HEK293 (cell line): ENCODE results near the gene OTP.

Experiments used
- HOXC10 ChIP-seq: sonication (generic); formaldehyde crosslinking; IDR thresholded peaks from 2 replicates; pipeline ENCODE4 v1.8.1; 2023; ENCODE audit warnings: mild to moderate bottlenecking, missing genetic modification reagents
- IKZF3 ChIP-seq: fragments of 450-650 bp; IDR thresholded peaks from 2 replicates; pipeline ENCODE4 v1.5.0; 2018; ENCODE audit warnings: missing biosample characterization, mild to moderate bottlenecking, missing genetic modification characterization, moderate library complexity
- INSM2 ChIP-seq: fragments of 450-650 bp; formaldehyde crosslinking; IDR thresholded peaks from 2 replicates; pipeline ENCODE4 v1.5.1; 2016; ENCODE audit warnings: missing biosample characterization, missing genetic modification characterization
- OVOL3 ChIP-seq: fragments of 450-650 bp; formaldehyde crosslinking; IDR thresholded peaks from 2 replicates; pipeline ENCODE4 v1.5.1; 2016; ENCODE audit warnings: missing biosample characterization, missing genetic modification characterization
- WT1 ChIP-seq: fragments of 450-650 bp; formaldehyde crosslinking; IDR thresholded peaks from 2 replicates; pipeline ENCODE4 v1.5.1; 2016; ENCODE audit warnings: missing biosample characterization, missing genetic modification characterization
- ZFP3 ChIP-seq: fragments of 450-650 bp; formaldehyde crosslinking; IDR thresholded peaks from 2 replicates; pipeline ENCODE4 v1.5.1; 2016; ENCODE audit warnings: low read depth, missing biosample characterization, missing genetic modification characterization
- ZFP69B ChIP-seq: fragments of 450-650 bp; formaldehyde crosslinking; IDR thresholded peaks from 2 replicates; pipeline ENCODE4 v1.5.1; 2016; ENCODE audit warnings: missing biosample characterization, missing genetic modification characterization
- ZNF10 ChIP-seq: fragments of 450-650 bp; formaldehyde crosslinking; IDR thresholded peaks from 2 replicates; pipeline ENCODE4 v1.5.1; 2017; ENCODE audit warnings: missing biosample characterization, missing genetic modification characterization
- ZNF121 ChIP-seq: fragments of 450-650 bp; formaldehyde crosslinking; IDR thresholded peaks from 2 replicates; pipeline ENCODE4 v1.5.1; 2016; ENCODE audit warnings: missing biosample characterization, missing genetic modification characterization
- ZNF133 ChIP-seq: fragments of 450-650 bp; formaldehyde crosslinking; IDR thresholded peaks from 2 replicates; pipeline ENCODE4 v1.5.1; 2016; ENCODE audit warnings: missing biosample characterization, missing genetic modification characterization
- ZNF155 ChIP-seq: fragments of 450-650 bp; formaldehyde crosslinking; IDR thresholded peaks from 2 replicates; pipeline ENCODE4 v1.5.1; 2016; ENCODE audit warnings: missing biosample characterization, missing genetic modification characterization
- ZNF239 ChIP-seq: fragments of 450-650 bp; formaldehyde crosslinking; IDR thresholded peaks from 2 replicates; pipeline ENCODE4 v1.5.1; 2016; ENCODE audit warnings: missing biosample characterization, missing genetic modification characterization
- ZNF248 ChIP-seq: fragments of 450-650 bp; formaldehyde crosslinking; IDR thresholded peaks from 2 replicates; pipeline ENCODE4 v1.5.1; 2017; ENCODE audit warnings: missing biosample characterization, missing genetic modification characterization
- ZNF449 ChIP-seq: fragments of 450-650 bp; formaldehyde crosslinking; IDR thresholded peaks from 2 replicates; pipeline ENCODE4 v1.5.1; 2017; ENCODE audit warnings: missing biosample characterization, mild to moderate bottlenecking, missing genetic modification characterization, moderate library complexity
- ZNF473 ChIP-seq: fragments of 450-650 bp; formaldehyde crosslinking; IDR thresholded peaks from 2 replicates; pipeline ENCODE4 v1.5.1; 2017; ENCODE audit warnings: missing biosample characterization, missing genetic modification characterization
- ZNF548 ChIP-seq: fragments of 450-650 bp; formaldehyde crosslinking; IDR thresholded peaks from 2 replicates; pipeline ENCODE4 v1.5.1; 2016; ENCODE audit warnings: missing biosample characterization, missing genetic modification characterization
- ZNF777 ChIP-seq: fragments of 450-650 bp; formaldehyde crosslinking; IDR thresholded peaks from 2 replicates; pipeline ENCODE4 v1.5.1; 2017; ENCODE audit warnings: missing biosample characterization, missing genetic modification characterization, borderline replicate concordance
- ZNF792 ChIP-seq: fragments of 450-650 bp; formaldehyde crosslinking; IDR thresholded peaks from 2 replicates; pipeline ENCODE4 v1.5.1; 2016; ENCODE audit warnings: missing biosample characterization, missing genetic modification characterization
- ZNF830 ChIP-seq: fragments of 450-650 bp; IDR thresholded peaks from 2 replicates; pipeline ENCODE4 v1.5.0; 2018; ENCODE audit warnings: missing biosample characterization, missing genetic modification characterization, low read depth, mild to moderate bottlenecking, moderate library complexity
- TF ChIP-seq, protein P1 (sequence below): fragments of 450-650 bp; formaldehyde crosslinking; IDR thresholded peaks from 2 replicates; pipeline ENCODE4 v1.5.1; 2016; ENCODE audit warnings: missing biosample characterization, missing genetic modification characterization
- TF ChIP-seq, protein P2 (sequence below): fragments of 450-650 bp; formaldehyde crosslinking; IDR thresholded peaks from 2 replicates; pipeline ENCODE4 v1.5.1; 2016; ENCODE audit warnings: missing biosample characterization, missing genetic modification characterization
- TF ChIP-seq, protein P3 (sequence below): fragments of 450-650 bp; formaldehyde crosslinking; IDR thresholded peaks from 2 replicates; pipeline ENCODE4 v1.5.1; 2016; ENCODE audit warnings: missing biosample characterization, missing genetic modification characterization
- TF ChIP-seq, protein P4 (sequence below): IDR thresholded peaks from 2 replicates; pipeline ENCODE4 v1.6.1; 2011; ENCODE audit warnings: mild to moderate bottlenecking, low read depth, low read length, borderline replicate concordance
- TF ChIP-seq, protein P5 (sequence below): fragments of 450-650 bp; formaldehyde crosslinking; IDR thresholded peaks from 2 replicates; pipeline ENCODE4 v1.5.1; 2016; ENCODE audit warnings: missing biosample characterization, missing genetic modification characterization, borderline replicate concordance
- TF ChIP-seq, protein P6 (sequence below): fragments of 450-650 bp; formaldehyde crosslinking; IDR thresholded peaks from 2 replicates; pipeline ENCODE4 v1.5.1; 2016; ENCODE audit warnings: missing biosample characterization, missing genetic modification characterization

The OTP gene

GRCh38 chr5:77630114-77630680 is 8.3 kb downstream of the OTP start (continued):
- TF ChIP-seq, protein P1, sequence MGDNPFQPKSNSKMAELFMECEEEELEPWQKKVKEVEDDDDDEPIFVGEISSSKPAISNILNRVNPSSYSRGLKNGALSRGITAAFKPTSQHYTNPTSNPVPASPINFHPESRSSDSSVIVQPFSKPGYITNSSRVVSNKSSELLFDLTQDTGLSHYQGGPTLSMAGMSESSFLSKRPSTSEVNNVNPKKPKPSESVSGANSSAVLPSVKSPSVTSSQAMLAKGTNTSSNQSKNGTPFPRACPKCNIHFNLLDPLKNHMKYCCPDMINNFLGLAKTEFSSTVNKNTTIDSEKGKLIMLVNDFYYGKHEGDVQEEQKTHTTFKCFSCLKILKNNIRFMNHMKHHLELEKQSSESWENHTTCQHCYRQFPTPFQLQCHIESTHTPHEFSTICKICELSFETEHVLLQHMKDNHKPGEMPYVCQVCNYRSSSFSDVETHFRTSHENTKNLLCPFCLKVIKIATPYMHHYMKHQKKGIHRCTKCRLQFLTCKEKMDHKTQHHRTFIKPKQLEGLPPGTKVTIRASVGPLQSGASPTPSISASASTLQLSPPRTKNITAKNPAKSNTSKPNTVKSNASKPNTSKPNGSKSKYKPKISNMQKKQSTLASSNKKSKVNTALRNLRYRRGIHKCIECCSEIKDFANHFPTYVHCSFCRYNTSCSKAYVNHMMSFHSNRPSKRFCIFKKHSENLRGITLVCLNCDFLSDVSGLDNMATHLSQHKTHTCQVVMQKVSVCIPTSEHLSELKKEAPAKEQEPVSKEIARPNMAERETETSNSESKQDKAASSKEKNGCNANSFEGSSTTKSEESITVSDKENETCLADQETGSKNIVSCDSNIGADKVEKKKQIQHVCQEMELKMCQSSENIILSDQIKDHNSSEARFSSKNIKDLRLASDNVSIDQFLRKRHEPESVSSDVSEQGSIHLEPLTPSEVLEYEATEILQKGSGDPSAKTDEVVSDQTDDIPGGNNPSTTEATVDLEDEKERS (tag by site-specific recombination) = no peak
- TF ChIP-seq HOXC10 (CRISPR knock-in tag) (peak; percentile 52; the same call in 1 of the 2 replicates), ZNF155 (tag by site-specific recombination) (no peak), ZNF548 (tag by site-specific recombination) (no peak), ZNF449 (tag by site-specific recombination) (peak; percentile 80), ZNF248 (tag by site-specific recombination) (no peak), ZNF133 (tag by site-specific recombination) (peak; percentile 34; the same call in 1 of the 2 replicates), ZNF473 (tag by site-specific recombination) (no peak), ZNF239 (tag by site-specific recombination) (no peak), ZNF777 (tag by site-specific recombination) (peak; percentile 53; the same call in 1 of the 2 replicates), ZFP3 (tag by site-specific recombination) (no peak), ZNF830 (tag by site-specific recombination) (no peak), IKZF3 (tag by site-specific recombination) (no peak), ZFP69B (tag by site-specific recombination) (peak; percentile 20; the same call in 1 of the 2 replicates), ZNF10 (no peak), INSM2 (tag by site-specific recombination) (no peak), ZNF792 (tag by site-specific recombination) (no peak; the same call in 1 of the 2 replicates), OVOL3 (tag by site-specific recombination) (no peak), WT1 (no peak), ZNF121 (peak; percentile 72)
- TF ChIP-seq, protein P2, sequence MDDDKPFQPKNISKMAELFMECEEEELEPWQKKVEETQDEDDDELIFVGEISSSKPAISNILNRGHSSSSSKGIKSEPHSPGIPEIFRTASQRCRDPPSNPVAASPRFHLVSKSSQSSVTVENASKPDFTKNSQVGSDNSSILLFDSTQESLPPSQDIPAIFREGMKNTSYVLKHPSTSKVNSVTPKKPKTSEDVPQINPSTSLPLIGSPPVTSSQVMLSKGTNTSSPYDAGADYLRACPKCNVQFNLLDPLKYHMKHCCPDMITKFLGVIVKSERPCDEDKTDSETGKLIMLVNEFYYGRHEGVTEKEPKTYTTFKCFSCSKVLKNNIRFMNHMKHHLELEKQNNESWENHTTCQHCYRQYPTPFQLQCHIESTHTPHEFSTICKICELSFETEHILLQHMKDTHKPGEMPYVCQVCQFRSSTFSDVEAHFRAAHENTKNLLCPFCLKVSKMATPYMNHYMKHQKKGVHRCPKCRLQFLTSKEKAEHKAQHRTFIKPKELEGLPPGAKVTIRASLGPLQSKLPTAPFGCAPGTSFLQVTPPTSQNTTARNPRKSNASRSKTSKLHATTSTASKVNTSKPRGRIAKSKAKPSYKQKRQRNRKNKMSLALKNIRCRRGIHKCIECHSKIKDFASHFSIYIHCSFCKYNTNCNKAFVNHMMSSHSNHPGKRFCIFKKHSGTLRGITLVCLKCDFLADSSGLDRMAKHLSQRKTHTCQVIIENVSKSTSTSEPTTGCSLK = no peak
- TF ChIP-seq, protein P3, sequence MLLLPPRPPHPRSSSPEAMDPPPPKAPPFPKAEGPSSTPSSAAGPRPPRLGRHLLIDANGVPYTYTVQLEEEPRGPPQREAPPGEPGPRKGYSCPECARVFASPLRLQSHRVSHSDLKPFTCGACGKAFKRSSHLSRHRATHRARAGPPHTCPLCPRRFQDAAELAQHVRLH = no peak
- TF ChIP-seq, protein P4, sequence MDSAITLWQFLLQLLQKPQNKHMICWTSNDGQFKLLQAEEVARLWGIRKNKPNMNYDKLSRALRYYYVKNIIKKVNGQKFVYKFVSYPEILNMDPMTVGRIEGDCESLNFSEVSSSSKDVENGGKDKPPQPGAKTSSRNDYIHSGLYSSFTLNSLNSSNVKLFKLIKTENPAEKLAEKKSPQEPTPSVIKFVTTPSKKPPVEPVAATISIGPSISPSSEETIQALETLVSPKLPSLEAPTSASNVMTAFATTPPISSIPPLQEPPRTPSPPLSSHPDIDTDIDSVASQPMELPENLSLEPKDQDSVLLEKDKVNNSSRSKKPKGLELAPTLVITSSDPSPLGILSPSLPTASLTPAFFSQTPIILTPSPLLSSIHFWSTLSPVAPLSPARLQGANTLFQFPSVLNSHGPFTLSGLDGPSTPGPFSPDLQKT = no peak
- TF ChIP-seq, protein P5, sequence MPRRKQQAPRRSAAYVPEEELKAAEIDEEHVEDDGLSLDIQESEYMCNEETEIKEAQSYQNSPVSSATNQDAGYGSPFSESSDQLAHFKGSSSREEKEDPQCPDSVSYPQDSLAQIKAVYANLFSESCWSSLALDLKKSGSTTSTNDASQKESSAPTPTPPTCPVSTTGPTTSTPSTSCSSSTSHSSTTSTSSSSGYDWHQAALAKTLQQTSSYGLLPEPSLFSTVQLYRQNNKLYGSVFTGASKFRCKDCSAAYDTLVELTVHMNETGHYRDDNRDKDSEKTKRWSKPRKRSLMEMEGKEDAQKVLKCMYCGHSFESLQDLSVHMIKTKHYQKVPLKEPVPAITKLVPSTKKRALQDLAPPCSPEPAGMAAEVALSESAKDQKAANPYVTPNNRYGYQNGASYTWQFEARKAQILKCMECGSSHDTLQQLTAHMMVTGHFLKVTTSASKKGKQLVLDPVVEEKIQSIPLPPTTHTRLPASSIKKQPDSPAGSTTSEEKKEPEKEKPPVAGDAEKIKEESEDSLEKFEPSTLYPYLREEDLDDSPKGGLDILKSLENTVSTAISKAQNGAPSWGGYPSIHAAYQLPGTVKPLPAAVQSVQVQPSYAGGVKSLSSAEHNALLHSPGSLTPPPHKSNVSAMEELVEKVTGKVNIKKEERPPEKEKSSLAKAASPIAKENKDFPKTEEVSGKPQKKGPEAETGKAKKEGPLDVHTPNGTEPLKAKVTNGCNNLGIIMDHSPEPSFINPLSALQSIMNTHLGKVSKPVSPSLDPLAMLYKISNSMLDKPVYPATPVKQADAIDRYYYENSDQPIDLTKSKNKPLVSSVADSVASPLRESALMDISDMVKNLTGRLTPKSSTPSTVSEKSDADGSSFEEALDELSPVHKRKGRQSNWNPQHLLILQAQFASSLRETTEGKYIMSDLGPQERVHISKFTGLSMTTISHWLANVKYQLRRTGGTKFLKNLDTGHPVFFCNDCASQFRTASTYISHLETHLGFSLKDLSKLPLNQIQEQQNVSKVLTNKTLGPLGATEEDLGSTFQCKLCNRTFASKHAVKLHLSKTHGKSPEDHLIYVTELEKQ (tag by site-specific recombination) = no peak
- TF ChIP-seq, protein P6, sequence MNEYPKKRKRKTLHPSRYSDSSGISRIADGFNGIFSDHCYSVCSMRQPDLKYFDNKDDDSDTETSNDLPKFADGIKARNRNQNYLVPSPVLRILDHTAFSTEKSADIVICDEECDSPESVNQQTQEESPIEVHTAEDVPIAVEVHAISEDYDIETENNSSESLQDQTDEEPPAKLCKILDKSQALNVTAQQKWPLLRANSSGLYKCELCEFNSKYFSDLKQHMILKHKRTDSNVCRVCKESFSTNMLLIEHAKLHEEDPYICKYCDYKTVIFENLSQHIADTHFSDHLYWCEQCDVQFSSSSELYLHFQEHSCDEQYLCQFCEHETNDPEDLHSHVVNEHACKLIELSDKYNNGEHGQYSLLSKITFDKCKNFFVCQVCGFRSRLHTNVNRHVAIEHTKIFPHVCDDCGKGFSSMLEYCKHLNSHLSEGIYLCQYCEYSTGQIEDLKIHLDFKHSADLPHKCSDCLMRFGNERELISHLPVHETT (tag by site-specific recombination) = no peak
